ENCODE data around the gene WWOX. TPM values are rescaled to one million over a fixed set of nuclear protein-coding genes. Genes with fewer than 3 reads are reported as not detected.
A peak's percentile ranks its signal among the peaks of the same experiment; 100 is the strongest.

WWOX gene
- polyA plus RNA-seq, 2 of the 4 experiments (the other 2 are of a cell fraction) = 16.0 to 17.2 TPM

DNA sequence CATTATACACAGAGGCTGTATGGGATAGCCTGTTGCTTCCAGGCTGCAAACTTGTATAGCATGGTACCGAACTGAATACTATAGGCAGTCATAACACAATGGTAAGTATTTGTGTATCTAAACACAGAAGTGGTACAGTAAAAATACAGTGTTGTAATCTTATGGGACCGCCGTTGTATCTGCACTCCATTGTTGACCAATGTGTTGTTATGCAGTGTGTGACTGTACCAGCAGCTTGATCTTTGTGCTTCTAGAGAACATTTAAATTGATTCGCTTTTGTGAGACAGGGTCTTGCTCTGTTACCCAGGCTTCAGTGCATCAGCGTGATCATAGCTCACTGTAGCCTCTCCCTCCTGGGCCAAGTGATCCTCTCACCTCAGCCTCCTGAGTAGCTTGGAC, 31.5 kb downstream of the WWOX start:
- ChIA-PET POLR2A (no interaction called here), CTCF (no interaction called here)
- TF ChIP-seq JUNB (IDR thresholded peaks at IDR 0.05) (no peak), POLR2AphosphoS2 (conservative IDR thresholded peaks at IDR 0.05; ENCODE audit: low read length) (no peak), CHD4 (IDR thresholded peaks at IDR 0.05; ENCODE audit: borderline replicate concordance) (no peak), MYC (IDR thresholded peaks at IDR 0.05; ENCODE audit: borderline replicate concordance, low read length) (no peak), HOXB13 (CRISPR knock-in tag; IDR thresholded peaks at IDR 0.05; ENCODE audit: low read depth) (no peak), FOXS1 (CRISPR knock-in tag; IDR thresholded peaks at IDR 0.05) (no peak), MAZ (IDR thresholded peaks at IDR 0.05; ENCODE audit: borderline replicate concordance, low read depth, low read length) (no peak)
- DNase-seq (ENCODE audit: low read depth in 1 of 2, low spot score in 1 of 2) (no peak), ATAC-seq (no peak), FAIRE-seq (no peak)
- H3K4me2 ChIP-seq = no peak overlapping the region
- peaks cover 11% of the 10 kb centered on the region; the same call in 2 of the 3 replicates for H3K4me1 ChIP-seq
- no peak overlapping the region for H3K4me3 ChIP-seq
- 76% methylated on average over 5 of the region's 5 CpGs for WGBS (ENCODE audit: missing lambda C conversion rate)
- no peak overlapping the region for H3K27ac ChIP-seq
- no peaks in the 10 kb centered on the region for H3K9me3 ChIP-seq

DNA sequence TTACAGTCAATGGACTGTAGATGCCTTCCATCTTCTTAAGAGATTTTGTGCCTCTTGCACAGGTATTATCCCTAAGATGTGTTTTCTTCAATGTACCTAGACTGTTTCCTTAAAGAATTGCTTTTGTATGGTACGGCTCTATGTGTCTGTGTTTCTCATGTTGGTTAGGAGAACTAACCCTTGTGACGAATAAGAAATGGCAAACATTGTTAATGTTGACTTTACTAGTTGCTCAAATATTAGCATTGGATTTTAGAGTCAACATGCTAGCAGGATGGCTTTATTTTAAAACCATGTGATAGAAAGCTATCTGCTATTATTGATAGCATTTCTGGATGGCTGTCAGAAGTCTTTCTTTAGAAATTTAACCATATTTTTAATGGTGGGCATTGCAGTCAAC, 34.5 kb downstream of the WWOX start:
- H3K9me3 ChIP-seq = no peaks in the 10 kb centered on the region
- peaks cover 11% of the 10 kb centered on the region; the same call in 2 of the 3 replicates for H3K4me1 ChIP-seq
- POLR2A ChIA-PET = no interaction called here
- FAIRE-seq (no peak), DNase-seq (ENCODE audit: low read depth in 1 of 2, low spot score in 1 of 2) (peak in 1 of 2 experiments; percentile 47), ATAC-seq (peak in 1 of 2 experiments; percentile 75; a peak in 3 of 6 replicates)
- CTCF ChIA-PET = no interaction called here
- H3K4me3 ChIP-seq = no peak overlapping the region
- H3K27ac ChIP-seq = no peak overlapping the region
- H3K4me2 ChIP-seq = peak overlapping the region; percentile 33; the same call in 1 of the 3 replicates
- WGBS (ENCODE audit: missing lambda C conversion rate) = 0% methylated on average over 2 of the region's 2 CpGs
- no peak for TF ChIP-seq EHMT2 (IDR thresholded peaks at IDR 0.05; ENCODE audit: low read depth)
- TF ChIP-seq, protein P1, sequence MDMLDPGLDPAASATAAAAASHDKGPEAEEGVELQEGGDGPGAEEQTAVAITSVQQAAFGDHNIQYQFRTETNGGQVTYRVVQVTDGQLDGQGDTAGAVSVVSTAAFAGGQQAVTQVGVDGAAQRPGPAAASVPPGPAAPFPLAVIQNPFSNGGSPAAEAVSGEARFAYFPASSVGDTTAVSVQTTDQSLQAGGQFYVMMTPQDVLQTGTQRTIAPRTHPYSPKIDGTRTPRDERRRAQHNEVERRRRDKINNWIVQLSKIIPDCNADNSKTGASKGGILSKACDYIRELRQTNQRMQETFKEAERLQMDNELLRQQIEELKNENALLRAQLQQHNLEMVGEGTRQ (IDR thresholded peaks at IDR 0.05) = no peak
- TF ChIP-seq SMC3 (IDR thresholded peaks at IDR 0.05) = no peak
- no peak for TF ChIP-seq RAD21 (conservative IDR thresholded peaks at IDR 0.05 in 1 of 2, IDR thresholded peaks at IDR 0.05 in 1 of 2)
- no peak for TF ChIP-seq JUN (IDR thresholded peaks at IDR 0.05)

DNA sequence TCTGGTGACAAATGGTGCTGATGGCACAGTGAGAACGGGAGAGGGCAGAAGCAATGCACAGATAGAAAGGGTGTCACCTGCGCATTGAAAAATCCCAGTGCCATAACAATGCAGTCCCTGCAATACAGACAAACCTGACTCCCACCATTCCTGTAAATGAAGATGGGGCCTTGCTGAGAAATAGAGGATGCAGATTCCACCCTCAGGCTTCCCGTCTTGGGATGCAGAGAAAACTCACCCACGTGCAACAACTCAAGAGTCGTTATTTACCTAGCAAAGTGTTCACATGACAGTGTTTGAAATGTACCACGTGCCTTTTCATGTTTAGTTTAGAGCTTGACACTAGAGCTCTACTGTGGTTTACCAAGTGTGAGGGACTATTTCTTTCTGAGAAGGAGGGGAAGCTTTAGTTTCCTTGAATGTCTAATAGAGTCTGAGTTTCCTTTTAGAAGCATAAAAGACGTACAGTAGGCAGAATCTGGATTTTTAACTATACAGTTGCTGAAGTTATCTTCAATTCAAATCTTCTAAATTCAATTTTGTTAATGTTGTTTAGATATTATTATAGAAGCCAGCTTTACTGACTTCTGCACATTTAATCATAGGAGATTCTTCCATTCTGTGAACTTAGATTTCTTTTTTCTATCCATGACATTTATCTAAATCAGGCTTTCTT, 35.6 kb downstream of the WWOX start:
- CTCF ChIA-PET = interaction anchor here (0.5 kb wide), 1 partner anchor 16 kb away, joined by 4 read pairs; no protein-coding TSS in a partner anchor
- POLR2A ChIA-PET = no interaction called here

More for the DNA sequence above, 35.6 kb downstream of the WWOX start:
- H3K4me3 ChIP-seq = no peak overlapping the region
- no peak for FAIRE-seq
- no peak overlapping the region for H3K4me2 ChIP-seq
- ATAC-seq = no peak
- TF ChIP-seq EHF (CRISPR knock-in tag; IDR thresholded peaks at IDR 0.05) (no peak), NFE2L2 (conservative IDR thresholded peaks at IDR 0.05; ENCODE audit: low read length) (no peak), TP53 (CRISPR knock-in tag; IDR thresholded peaks at IDR 0.05) (no peak), MAZ (IDR thresholded peaks at IDR 0.05; ENCODE audit: borderline replicate concordance, low read depth, low read length) (no peak), CHD2 (IDR thresholded peaks at IDR 0.05; ENCODE audit: low read length, partially characterized antibody) (no peak), RARB (CRISPR knock-in tag; IDR thresholded peaks at IDR 0.05) (no peak), FOSB (CRISPR knock-in tag; IDR thresholded peaks at IDR 0.05) (no peak), FOSL2 (IDR thresholded peaks at IDR 0.05) (no peak), FOSL2 (CRISPR knock-in tag; IDR thresholded peaks at IDR 0.05) (no peak)
- TF ChIP-seq, protein P2, sequence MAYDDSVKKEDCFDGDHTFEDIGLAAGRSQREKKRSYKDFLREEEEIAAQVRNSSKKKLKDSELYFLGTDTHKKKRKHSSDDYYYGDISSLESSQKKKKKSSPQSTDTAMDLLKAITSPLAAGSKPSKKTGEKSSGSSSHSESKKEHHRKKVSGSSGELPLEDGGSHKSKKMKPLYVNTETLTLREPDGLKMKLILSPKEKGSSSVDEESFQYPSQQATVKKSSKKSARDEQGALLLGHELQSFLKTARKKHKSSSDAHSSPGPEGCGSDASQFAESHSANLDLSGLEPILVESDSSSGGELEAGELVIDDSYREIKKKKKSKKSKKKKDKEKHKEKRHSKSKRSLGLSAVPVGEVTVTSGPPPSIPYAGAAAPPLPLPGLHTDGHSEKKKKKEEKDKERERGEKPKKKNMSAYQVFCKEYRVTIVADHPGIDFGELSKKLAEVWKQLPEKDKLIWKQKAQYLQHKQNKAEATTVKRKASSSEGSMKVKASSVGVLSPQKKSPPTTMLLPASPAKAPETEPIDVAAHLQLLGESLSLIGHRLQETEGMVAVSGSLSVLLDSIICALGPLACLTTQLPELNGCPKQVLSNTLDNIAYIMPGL (CRISPR knock-in tag; IDR thresholded peaks at IDR 0.05; ENCODE audit: borderline replicate concordance) = no peak
- peaks cover 11% of the 10 kb centered on the region; the same call in 2 of the 3 replicates for H3K4me1 ChIP-seq
- H3K27ac ChIP-seq = no peak overlapping the region
- no peak for DNase-seq (ENCODE audit: low read depth in 1 of 2, low spot score in 1 of 2)
- WGBS (ENCODE audit: missing lambda C conversion rate) = 82% methylated on average over 7 of the region's 7 CpGs
- no peaks in the 10 kb centered on the region for H3K9me3 ChIP-seq
